Activated naive CD4-positive, alpha-beta T cell treated with anti-CD3 and anti-CD28 coated beads for 36 hours (primary cell): ENCODE measurements around the gene BEND5. TPM values are rescaled to one million over a fixed set of nuclear protein-coding genes. Genes with fewer than 3 reads are reported as not detected.

ENCODE experiments used
- CTCF ChIA-PET: fragments of 350-600 bp; sonication (Branson Sonifier 250); formaldehyde crosslinking; loops from one replicate; lab custom pipeline; 2021; ENCODE audit warnings: antibody characterized with exemption; lab: Charles Lee
- DNase-seq: peaks from one replicate; pipeline ENCODE4 v3.0.0-alpha.2; 2020
- H3K27ac Mint-ChIP-seq: one replicate; pipeline ENCODE4 v1.8.0; 2021; ENCODE audit warnings: mild to moderate bottlenecking, mixed read lengths
- H3K27me3 Mint-ChIP-seq: one replicate; pipeline ENCODE4 v1.8.0; 2021; ENCODE audit warnings: low read depth, mixed read lengths
- H3K36me3 Mint-ChIP-seq: one replicate; pipeline ENCODE4 v1.8.0; 2021; ENCODE audit warnings: low read depth, mixed read lengths
- H3K4me1 Mint-ChIP-seq: one replicate; pipeline ENCODE4 v1.8.0; 2021; ENCODE audit warnings: low read depth, mixed read lengths
- H3K4me3 Mint-ChIP-seq: one replicate; pipeline ENCODE4 v1.8.0; 2021; ENCODE audit warnings: mild to moderate bottlenecking, moderate library complexity, mixed read lengths
- H3K9me3 Mint-ChIP-seq: one replicate; pipeline ENCODE4 v1.8.0; 2021; ENCODE audit warnings: mixed read lengths
- intact Hi-C: fragments of 100-400 bp; cut with micrococcal nuclease; formaldehyde crosslinking; loops from one replicate; pipeline ENCODE4 v1.15.1; 2023
- total RNA-seq, 2 experiments: library from RNA; stranded (reverse); gene quantifications; one replicate each; pipeline ENCODE4 v1.2.3, GENCODE V29; 2021

Gene BEND5
- total RNA-seq, 2 experiments from 2014 or later, result 1.0 to 1.8 TPM

DNA sequence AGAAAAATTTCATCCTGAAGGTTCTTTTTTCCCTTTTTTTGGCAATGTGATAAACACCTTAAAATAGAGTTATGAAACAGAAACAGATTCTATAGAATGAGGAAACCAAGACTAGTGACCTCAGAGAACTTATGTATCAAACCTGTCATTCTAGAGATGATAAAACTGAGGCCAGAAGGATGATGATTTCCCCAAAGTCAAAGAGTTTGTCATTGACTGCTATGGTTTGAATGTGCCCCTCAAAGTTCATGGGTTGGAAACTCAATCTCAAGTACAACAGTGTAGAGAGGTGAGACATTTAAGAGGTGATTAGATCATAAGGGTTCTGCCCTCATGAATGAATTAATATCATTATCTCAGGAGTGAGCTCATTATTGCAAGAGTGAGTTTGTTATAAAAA is 13.7 kb upstream of the BEND5 start:
- H3K4me3 Mint-ChIP-seq, result no peak overlapping the region
- no peaks in the 10 kb centered on the region for H3K9me3 Mint-ChIP-seq
- no peaks in the 10 kb centered on the region for H3K36me3 Mint-ChIP-seq
- peaks cover 17% of the 10 kb centered on the region for H3K4me1 Mint-ChIP-seq
- no peak for DNase-seq
- CTCF ChIA-PET, result no interaction called here
- intact Hi-C loops, result loop anchor here (2.0 kb wide), 1 partner anchor 14 kb away; the partner anchor contains the start of gene BEND5
- H3K27me3 Mint-ChIP-seq, result peaks cover 11% of the 10 kb centered on the region
- H3K27ac Mint-ChIP-seq, result no peak overlapping the region

- Mint-ChIP-seq H3K36me3 (no peaks in the 10 kb centered on the region), H3K27ac (no peak overlapping the region), H3K27me3 (peaks cover 16% of the 10 kb centered on the region), H3K9me3 (no peaks in the 10 kb centered on the region), H3K4me3 (no peak overlapping the region), H3K4me1 (peaks cover 15% of the 10 kb centered on the region)
- no peak for DNase-seq
- CTCF ChIA-PET, result no interaction called here
- intact Hi-C loops, result loop anchor here (2.0 kb wide), 1 partner anchor 13 kb away; the partner anchor contains the start of gene BEND5
These were observed 13.2 kb upstream of the BEND5 start for GRCh38 chr1:48789903-48790302.

- Mint-ChIP-seq H3K4me1 (peaks cover 11% of the 10 kb centered on the region), H3K27ac (no peak overlapping the region), H3K9me3 (no peaks in the 10 kb centered on the region), H3K4me3 (no peak overlapping the region), H3K27me3 (peaks cover 14% of the 10 kb centered on the region), H3K36me3 (no peaks in the 10 kb centered on the region)
- DNase-seq, result no peak
- CTCF ChIA-PET, result no interaction called here
- intact Hi-C loops, result no loop called here
These were observed 9.2 kb upstream of the BEND5 start for GRCh38 chr1:48785869-48786268.

DNA sequence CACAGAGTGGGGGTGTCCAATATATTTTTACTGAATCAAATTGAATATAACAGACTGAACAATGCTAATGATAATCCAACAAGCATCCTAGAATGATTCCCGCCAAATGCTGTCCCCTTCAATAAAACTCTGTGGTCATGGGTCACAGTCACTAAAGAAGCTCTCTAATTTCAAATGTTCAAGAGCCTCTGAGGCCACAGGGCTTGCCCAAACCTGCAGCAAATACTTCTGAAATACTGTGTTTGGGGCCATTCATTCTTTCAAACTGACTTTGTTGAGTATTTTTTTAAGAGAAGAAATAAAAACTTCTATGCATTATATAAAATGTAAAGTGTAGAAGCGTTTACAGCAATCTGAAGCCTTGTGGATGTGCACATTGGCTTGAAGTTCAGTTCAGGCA is 7.6 kb upstream of the BEND5 start:
- Mint-ChIP-seq H3K36me3 (no peaks in the 10 kb centered on the region), H3K9me3 (no peaks in the 10 kb centered on the region), H3K4me1 (peaks cover 5% of the 10 kb centered on the region), H3K27me3 (peaks cover 9% of the 10 kb centered on the region), H3K4me3 (no peak overlapping the region), H3K27ac (no peak overlapping the region)
- no peak for DNase-seq
- CTCF ChIA-PET, result interaction anchor here (0.6 kb wide), 1 partner anchor 1255 kb away, joined by 3 read pairs; no protein-coding TSS in a partner anchor
- intact Hi-C loops, result no loop called here

GRCh38 chr1:48777219-48777895 is 666 bp upstream of the BEND5 start:
- H3K4me3 Mint-ChIP-seq, result peak overlapping the region; percentile 83
- no peak overlapping the region for H3K27ac Mint-ChIP-seq
- CTCF ChIA-PET, result no interaction called here
- peaks cover 36% of the 10 kb centered on the region for H3K4me1 Mint-ChIP-seq
- no peaks in the 10 kb centered on the region for H3K9me3 Mint-ChIP-seq
- H3K27me3 Mint-ChIP-seq, result no peaks in the 10 kb centered on the region
- peaks cover 4% of the 10 kb centered on the region for H3K36me3 Mint-ChIP-seq
- no peak for DNase-seq
- intact Hi-C loops, result loop anchor here (2.0 to 10.0 kb wide), 2 partner anchors 13 to 303 kb away; partner anchors contain the start of gene SPATA6

GRCh38 chr1:48775831-48776392 is 779 bp downstream of the BEND5 start:
- no peak for DNase-seq
- CTCF ChIA-PET, result interaction anchor here (1.6 kb wide), 1 partner anchor 42 kb away, joined by 5 read pairs; no protein-coding TSS in a partner anchor
- intact Hi-C loops, result loop anchor here (2.0 to 10.0 kb wide), 2 partner anchors 15 to 301 kb away; partner anchors contain the start of gene SPATA6
- H3K4me1 Mint-ChIP-seq, result peaks cover 42% of the 10 kb centered on the region
- H3K27me3 Mint-ChIP-seq, result no peaks in the 10 kb centered on the region
- H3K9me3 Mint-ChIP-seq, result no peaks in the 10 kb centered on the region
- H3K27ac Mint-ChIP-seq, result peak overlapping the region; percentile 52
- H3K4me3 Mint-ChIP-seq, result peak overlapping the region; percentile 86
- peaks cover 6% of the 10 kb centered on the region for H3K36me3 Mint-ChIP-seq

GRCh38 chr1:48773133-48773532 is 3.6 kb downstream of the BEND5 start:
- Mint-ChIP-seq H3K4me1 (peaks cover 50% of the 10 kb centered on the region), H3K36me3 (peaks cover 6% of the 10 kb centered on the region), H3K27me3 (no peaks in the 10 kb centered on the region), H3K9me3 (no peaks in the 10 kb centered on the region), H3K4me3 (no peak overlapping the region), H3K27ac (no peak overlapping the region)
- CTCF ChIA-PET, result no interaction called here
- intact Hi-C loops, result loop anchor here (10.0 kb wide), 1 partner anchor 298 kb away; the partner anchor contains the start of gene SPATA6
- no peak for DNase-seq

- Mint-ChIP-seq H3K9me3 (no peaks in the 10 kb centered on the region), H3K4me1 (peaks cover 43% of the 10 kb centered on the region), H3K36me3 (peaks cover 7% of the 10 kb centered on the region), H3K27me3 (no peaks in the 10 kb centered on the region), H3K27ac (no peak overlapping the region), H3K4me3 (no peak overlapping the region)
- intact Hi-C loops, result loop anchor here (10.0 kb wide), 1 partner anchor 297 kb away; the partner anchor contains the start of gene SPATA6
- DNase-seq, result no peak
- CTCF ChIA-PET, result no interaction called here
These were observed 4.5 kb downstream of the BEND5 start for GRCh38 chr1:48772211-48772610.

DNA sequence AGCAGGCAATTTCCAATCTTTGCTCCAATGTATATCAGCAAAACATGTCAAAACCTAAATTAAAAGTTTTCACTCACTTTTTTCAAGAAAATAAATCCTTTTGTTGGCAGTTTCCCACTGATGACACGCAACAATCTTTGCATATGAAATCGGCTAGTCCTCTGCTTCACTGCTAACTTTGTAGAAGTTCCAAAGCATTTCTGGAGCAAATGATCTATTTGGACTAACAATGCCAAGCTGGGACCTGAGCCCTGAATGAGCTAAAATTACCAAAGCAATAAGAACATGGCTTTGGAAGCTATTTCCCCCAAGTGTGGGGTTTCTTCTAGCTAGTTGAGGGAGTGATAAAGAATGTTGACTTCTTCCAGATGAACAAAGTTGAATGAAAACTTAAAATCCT is 5.1 kb downstream of the BEND5 start:
- DNase-seq, result no peak
- H3K4me1 Mint-ChIP-seq, result peaks cover 40% of the 10 kb centered on the region
- intact Hi-C loops, result loop anchor here (10.0 kb wide), 1 partner anchor 297 kb away; the partner anchor contains the start of gene SPATA6
- H3K27me3 Mint-ChIP-seq, result no peaks in the 10 kb centered on the region
- CTCF ChIA-PET, result no interaction called here
- no peak overlapping the region for H3K27ac Mint-ChIP-seq
- H3K36me3 Mint-ChIP-seq, result peaks cover 9% of the 10 kb centered on the region
- H3K9me3 Mint-ChIP-seq, result no peaks in the 10 kb centered on the region
- no peak overlapping the region for H3K4me3 Mint-ChIP-seq

DNA sequence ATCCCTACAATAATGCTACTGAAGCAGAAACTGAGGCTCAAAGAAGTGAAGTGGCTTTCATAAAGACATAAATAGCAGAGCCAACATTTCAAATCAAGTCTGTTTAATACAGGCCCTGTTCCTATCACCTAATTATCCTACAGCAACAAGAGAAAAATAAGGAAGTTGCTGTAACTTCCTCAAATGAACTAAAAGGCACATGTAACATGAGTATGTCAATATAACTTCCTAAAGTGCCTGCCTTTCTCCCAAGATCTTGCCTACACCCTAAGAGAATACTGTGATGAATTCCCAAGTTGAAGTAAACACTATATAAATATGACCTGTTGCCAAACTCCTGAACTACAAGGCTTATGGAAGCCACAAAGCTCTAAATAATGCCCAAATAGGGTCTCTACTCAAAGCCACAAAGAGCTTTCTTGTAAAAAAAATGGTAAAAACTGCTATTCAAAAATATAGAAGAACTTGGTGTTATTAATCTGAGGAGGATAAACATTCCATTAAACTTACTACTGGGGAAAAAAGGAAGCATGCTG is 8.6 kb downstream of the BEND5 start:
- Mint-ChIP-seq H3K27ac (no peak overlapping the region), H3K4me3 (no peak overlapping the region), H3K27me3 (no peaks in the 10 kb centered on the region), H3K36me3 (peaks cover 7% of the 10 kb centered on the region), H3K9me3 (no peaks in the 10 kb centered on the region), H3K4me1 (peaks cover 20% of the 10 kb centered on the region)
- intact Hi-C loops, result no loop called here
- no peak for DNase-seq
- CTCF ChIA-PET, result no interaction called here

- Mint-ChIP-seq H3K4me3 (no peak overlapping the region), H3K27ac (no peak overlapping the region), H3K27me3 (no peaks in the 10 kb centered on the region), H3K9me3 (no peaks in the 10 kb centered on the region), H3K36me3 (peaks cover 6% of the 10 kb centered on the region), H3K4me1 (peaks cover 6% of the 10 kb centered on the region)
- DNase-seq, result no peak
- CTCF ChIA-PET, result interaction anchor here (1.3 kb wide), 1 partner anchor 9 kb away, joined by 3 read pairs; no protein-coding TSS in a partner anchor
- intact Hi-C loops, result no loop called here
These were observed 11.4 kb downstream of the BEND5 start for GRCh38 chr1:48765335-48765734.

DNA sequence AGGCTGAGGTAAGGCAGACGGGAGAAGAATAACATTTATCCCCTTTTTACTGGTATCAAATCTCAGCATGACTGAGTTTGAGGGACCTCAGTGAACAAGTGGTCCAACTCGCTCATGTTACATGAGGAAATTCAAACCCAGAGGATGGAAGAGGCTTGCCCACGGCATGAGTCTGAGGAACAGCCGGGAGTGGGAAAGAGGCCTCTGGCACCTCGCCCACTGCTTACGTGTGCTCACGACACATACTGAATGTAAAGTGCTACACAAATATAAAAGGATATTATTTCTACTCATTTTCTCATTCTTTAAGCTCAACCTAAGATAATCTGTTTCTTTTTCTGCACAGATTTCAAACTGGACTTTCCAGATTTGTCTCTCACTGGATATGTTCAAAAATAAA is 14.7 kb downstream of the BEND5 start:
- no peak overlapping the region for H3K27ac Mint-ChIP-seq
- DNase-seq, result no peak
- H3K4me1 Mint-ChIP-seq, result no peaks in the 10 kb centered on the region
- no peaks in the 10 kb centered on the region for H3K27me3 Mint-ChIP-seq
- peaks cover 14% of the 10 kb centered on the region for H3K36me3 Mint-ChIP-seq
- no peak overlapping the region for H3K4me3 Mint-ChIP-seq
- no peaks in the 10 kb centered on the region for H3K9me3 Mint-ChIP-seq
- CTCF ChIA-PET, result no interaction called here
- intact Hi-C loops, result no loop called here
